H9 (cell line): ENCODE measurements around the gene EHBP1L1. TPM values are rescaled to one million over a fixed set of nuclear protein-coding genes. Genes with fewer than 3 reads are reported as not detected.

Experiments used
- DNase-seq: peaks from one replicate; pipeline ENCODE4 v3.0.0-alpha.2; 2017
- H2AFZ ChIP-seq: one replicate; pipeline ENCODE4 v1.6.1; 2013; ENCODE audit warnings: mild to moderate bottlenecking, low read length, control low read depth, moderate library complexity
- H2AK5ac ChIP-seq: 2 replicates; pipeline ENCODE4 v1.6.1; 2013; ENCODE audit warnings: low read length, control low read depth, mixed read lengths; ENCODE audit not compliant: insufficient read length
- H2BK120ac ChIP-seq: one replicate; pipeline ENCODE4 v1.6.1; 2013; ENCODE audit warnings: low read depth, mild to moderate bottlenecking, low read length, control low read depth, inconsistent platforms; ENCODE audit not compliant: poor library complexity, severe bottlenecking
- H2BK12ac ChIP-seq: 2 replicates; pipeline ENCODE4 v1.6.1; 2013; ENCODE audit warnings: low read length, control low read depth, mixed read lengths, low read depth; ENCODE audit not compliant: insufficient read length
- H2BK15ac ChIP-seq: 2 replicates; pipeline ENCODE4 v1.6.1; 2013; ENCODE audit warnings: low read depth, low read length, control low read depth
- H2BK20ac ChIP-seq: one replicate; pipeline ENCODE4 v1.6.1; 2013; ENCODE audit warnings: low read depth, mild to moderate bottlenecking, low read length, control low read depth, inconsistent platforms; ENCODE audit not compliant: poor library complexity, severe bottlenecking
- H2BK5ac ChIP-seq: 2 replicates; pipeline ENCODE4 v1.6.1; 2013; ENCODE audit warnings: low read length, control low read depth, mixed read lengths; ENCODE audit not compliant: insufficient read length
- H3K14ac ChIP-seq: 2 replicates; pipeline ENCODE4 v1.6.1; 2013; ENCODE audit warnings: low read length, control low read depth; ENCODE audit not compliant: insufficient read depth
- H3K18ac ChIP-seq: 2 replicates; pipeline ENCODE4 v1.6.1; 2013; ENCODE audit warnings: low read depth, mild to moderate bottlenecking, mixed read lengths, low read length, control low read depth; ENCODE audit not compliant: insufficient read length
- H3K23ac ChIP-seq: 2 replicates; pipeline ENCODE4 v1.6.1; 2013; ENCODE audit warnings: low read length, control low read depth, mixed read lengths, low read depth; ENCODE audit not compliant: insufficient read length
- H3K23me2 ChIP-seq: 2 replicates; pipeline ENCODE4 v1.6.1; 2013; ENCODE audit warnings: low read depth, mild to moderate bottlenecking, mixed read lengths, low read length, control low read depth; ENCODE audit not compliant: insufficient read length, poor library complexity, severe bottlenecking
- H3K27ac ChIP-seq: 2 replicates; pipeline ENCODE4 v1.5.1; 2013; ENCODE audit warnings: low read length, control low read depth, mixed read lengths, low read depth; ENCODE audit not compliant: insufficient read length
- H3K27me3 ChIP-seq: 2 replicates; pipeline ENCODE4 v1.6.1; 2013; ENCODE audit warnings: low read length, control low read depth, inconsistent platforms; ENCODE audit not compliant: insufficient read depth
- H3K4ac ChIP-seq: 2 replicates; pipeline ENCODE4 v1.6.1; 2013; ENCODE audit warnings: low read depth, mild to moderate bottlenecking, control low read depth, inconsistent platforms, low read length, moderate library complexity
- H3K4me1 ChIP-seq: 2 replicates; pipeline ENCODE4 v1.6.1; 2013; ENCODE audit warnings: low read length, control low read depth, inconsistent platforms; ENCODE audit not compliant: insufficient read depth
- H3K4me2 ChIP-seq: 2 replicates; pipeline ENCODE4 v1.6.1; 2013; ENCODE audit warnings: low read length, control low read depth, mixed read lengths; ENCODE audit not compliant: insufficient read length, insufficient read depth
- H3K56ac ChIP-seq: 2 replicates; pipeline ENCODE4 v1.6.1; 2013; ENCODE audit warnings: low read depth, mild to moderate bottlenecking, mixed read lengths, low read length, control low read depth; ENCODE audit not compliant: insufficient read length
- H3K79me1 ChIP-seq: 2 replicates; pipeline ENCODE4 v1.6.1; 2013; ENCODE audit warnings: low read depth, mild to moderate bottlenecking, moderate library complexity, low read length, control low read depth, inconsistent platforms; ENCODE audit not compliant: insufficient read depth, poor library complexity, severe bottlenecking
- H3K79me2 ChIP-seq: 2 replicates; pipeline ENCODE4 v1.6.1; 2013; ENCODE audit warnings: low read length, control low read depth, inconsistent platforms; ENCODE audit not compliant: insufficient read depth
- H3K9ac ChIP-seq: 2 replicates; pipeline ENCODE4 v1.6.1; 2013; ENCODE audit warnings: low read length, control low read depth, mixed read lengths; ENCODE audit not compliant: insufficient read length; ENCODE audit errors: extremely low read depth
- H3K9me3 ChIP-seq: one replicate; pipeline ENCODE4 v1.6.1; 2013; ENCODE audit warnings: low read depth, low read length, inconsistent platforms; ENCODE audit not compliant: control insufficient read depth
- H3T11ph ChIP-seq: one replicate; pipeline ENCODE4 v1.6.1; 2013; ENCODE audit warnings: mild to moderate bottlenecking, low read length, control low read depth, inconsistent platforms
- H4K20me1 ChIP-seq: one replicate; pipeline ENCODE4 v1.6.1; 2013; ENCODE audit not compliant: control insufficient read depth, insufficient read length, insufficient read depth
- H4K5ac ChIP-seq: 2 replicates; pipeline ENCODE4 v1.6.1; 2013; ENCODE audit warnings: low read depth, mild to moderate bottlenecking, mixed read lengths, low read length, control low read depth; ENCODE audit not compliant: insufficient read length
- H4K8ac ChIP-seq: replicated peaks from 2 replicates; pipeline ENCODE4 v1.6.1; 2013; ENCODE audit warnings: low read length, control low read depth, mixed read lengths, low read depth; ENCODE audit not compliant: insufficient read length
- H4K91ac ChIP-seq: 2 replicates; pipeline ENCODE4 v1.6.1; 2013; ENCODE audit warnings: low read depth, mild to moderate bottlenecking, moderate library complexity, mixed read lengths, low read length, control low read depth; ENCODE audit not compliant: insufficient read length
- H3K27ac Mint-ChIP-seq, 3 experiments: 2 replicates in 2 of 3; 3 replicates in 1 of 3; pipeline ENCODE4 v1.8.0; 2020 to 2021; ENCODE audit warnings: mixed read lengths in 3 of 3, mild to moderate bottlenecking in 1 of 3, moderate library complexity in 1 of 3
- H3K27me3 Mint-ChIP-seq: 2 replicates; pipeline ENCODE4 v1.8.0; 2021; ENCODE audit warnings: low read depth, mild to moderate bottlenecking, moderate library complexity, mixed read lengths
- H3K36me3 Mint-ChIP-seq, 3 experiments: 2 replicates in 2 of 3; 3 replicates in 1 of 3; pipeline ENCODE4 v1.8.0; 2020 to 2021; ENCODE audit warnings: low read depth in 3 of 3, mixed read lengths in 3 of 3; ENCODE audit not compliant: insufficient read depth in 1 of 3
- H3K4me1 Mint-ChIP-seq, 2 experiments: 2 replicates each; pipeline ENCODE4 v1.8.0; 2020; ENCODE audit warnings: mixed read lengths in 2 of 2
- H3K4me3 Mint-ChIP-seq, 2 experiments: 2 replicates in 1 of 2; 3 replicates in 1 of 2; pipeline ENCODE4 v1.8.0; 2020 to 2021; ENCODE audit warnings: mild to moderate bottlenecking in 2 of 2, mixed read lengths in 2 of 2, moderate library complexity in 1 of 2
- H3K9me3 Mint-ChIP-seq, 2 experiments: 2 replicates in 1 of 2; 3 replicates in 1 of 2; pipeline ENCODE4 v1.8.0; 2020; ENCODE audit warnings: mild to moderate bottlenecking in 2 of 2, mixed read lengths in 2 of 2, moderate library complexity in 1 of 2
- CTCF ChIP-seq: fragments of 200-600 bp; sonication (generic); conservative IDR thresholded peaks from 3 replicates; pipeline ENCODE4 v1.8.0; 2021; ENCODE audit warnings: antibody characterized with exemption, mild to moderate bottlenecking
- WGBS: extraction: QIAGEN DNeasy Blood & Tissue Kit; methylation state at CpG from one replicate; pipeline ENCODE4 v1.1.7; 2013; ENCODE audit warnings: missing lambda C conversion rate, low lambda C conversion rate, mixed read lengths; ENCODE audit not compliant: insufficient read length; ENCODE audit errors: extremely low coverage; 5-methylcytosine and 5-hydroxymethylcytosine counted together
- total RNA-seq: library from RNA; stranded (reverse); gene quantifications from 2 replicates; pipeline ENCODE4 v1.2.1, GENCODE V29; 2021

The EHBP1L1 gene
- total RNA-seq, 1 experiment from 2014 or later = 13.8 TPM

- H2AFZ ChIP-seq = no peak overlapping the region
- no peak overlapping the region for H3K9ac ChIP-seq
- no peaks in the 10 kb centered on the region for H3K36me3 Mint-ChIP-seq
- no peak overlapping the region for H3K4me3 Mint-ChIP-seq
- H3K18ac ChIP-seq = no peak overlapping the region
- no peak overlapping the region for H3T11ph ChIP-seq
- no peak overlapping the region for H2BK120ac ChIP-seq
- WGBS = no CpG with 5 or more reads among the region's 3 CpGs
- no peaks in the 10 kb centered on the region for H3K79me1 ChIP-seq
- no peak overlapping the region for H2BK5ac ChIP-seq
- no peaks in the 10 kb centered on the region for H3K9me3 ChIP-seq
- H3K27me3 ChIP-seq = no peaks in the 10 kb centered on the region; the same call in 1 of the 2 replicates
- no peaks in the 10 kb centered on the region for H4K20me1 ChIP-seq
- H3K27ac Mint-ChIP-seq = peak overlapping the region in 1 of 3 experiments; percentile 63; a peak in 1 of 7 replicates
- DNase-seq = no peak
- H4K8ac ChIP-seq = no peak overlapping the region
- no peak overlapping the region for H4K91ac ChIP-seq
- no peak overlapping the region for H3K14ac ChIP-seq
- no peaks in the 10 kb centered on the region for H3K4me1 ChIP-seq
- no peak overlapping the region for H2BK15ac ChIP-seq
- no peak overlapping the region for H3K27ac ChIP-seq
- H3K23ac ChIP-seq = no peak overlapping the region
- peaks cover 12% of the 10 kb centered on the region for H3K27me3 Mint-ChIP-seq
- H3K79me2 ChIP-seq = no peaks in the 10 kb centered on the region
- no peak for TF ChIP-seq CTCF
- no peak overlapping the region for H2BK12ac ChIP-seq
- H3K23me2 ChIP-seq = no peaks in the 10 kb centered on the region
- H2AK5ac ChIP-seq = no peak overlapping the region
- H3K4ac ChIP-seq = no peak overlapping the region
- peaks cover 0 to 14% of the 10 kb centered on the region in 2 experiments; a peak in 2 of 4 replicates for H3K4me1 Mint-ChIP-seq
- H3K4me2 ChIP-seq = no peak overlapping the region
- no peak overlapping the region for H4K5ac ChIP-seq
- H3K9me3 Mint-ChIP-seq = no peaks in the 10 kb centered on the region
- H2BK20ac ChIP-seq = no peak overlapping the region
- no peak overlapping the region for H3K56ac ChIP-seq
Measured at GRCh38 chr11:65581928-65582327, 6.1 kb downstream of the EHBP1L1 start.
